GM13976 (cell line): ENCODE results near the gene ENAH.

Source experiments
- DNase-seq: peaks from one replicate; pipeline ENCODE4 v3.0.0; 2012; ENCODE audit warnings: low spot score
- CTCF ChIP-seq: IDR thresholded peaks from 2 replicates; pipeline ENCODE4 v1.5.1; 2012; ENCODE audit warnings: borderline replicate concordance, mild to moderate bottlenecking; ENCODE audit not compliant: insufficient read depth; ENCODE audit errors: extremely low read depth, missing control alignments, control extremely low read depth
- in situ Hi-C: fragments of 300-500 bp; cut with MboI; formaldehyde crosslinking; loops from one replicate; pipeline ENCODE4 v1.12.0; 2022; ENCODE audit warnings: low sequenced_read_pairs, mixed read lengths, inconsistent platforms; ENCODE audit not compliant: unreplicated experiment

The ENAH gene

GRCh38 chr1:225465793-225466517 lies 187.0 kb downstream of the ENAH start:
- no peak for DNase-seq
- in situ Hi-C loops = no loop called here
- TF ChIP-seq CTCF = no peak

GRCh38 chr1:225464851-225465792 lies 187.8 kb downstream of the ENAH start:
- no peak for TF ChIP-seq CTCF
- no peak for DNase-seq
- in situ Hi-C loops = no loop called here

GRCh38 chr1:225462714-225463574 lies 190.0 kb downstream of the ENAH start:
- in situ Hi-C loops = no loop called here
- TF ChIP-seq CTCF = no peak
- no peak for DNase-seq

GRCh38 chr1:225462429-225462713 lies 190.6 kb downstream of the ENAH start:
- in situ Hi-C loops = no loop called here
- no peak for TF ChIP-seq CTCF

DNA sequence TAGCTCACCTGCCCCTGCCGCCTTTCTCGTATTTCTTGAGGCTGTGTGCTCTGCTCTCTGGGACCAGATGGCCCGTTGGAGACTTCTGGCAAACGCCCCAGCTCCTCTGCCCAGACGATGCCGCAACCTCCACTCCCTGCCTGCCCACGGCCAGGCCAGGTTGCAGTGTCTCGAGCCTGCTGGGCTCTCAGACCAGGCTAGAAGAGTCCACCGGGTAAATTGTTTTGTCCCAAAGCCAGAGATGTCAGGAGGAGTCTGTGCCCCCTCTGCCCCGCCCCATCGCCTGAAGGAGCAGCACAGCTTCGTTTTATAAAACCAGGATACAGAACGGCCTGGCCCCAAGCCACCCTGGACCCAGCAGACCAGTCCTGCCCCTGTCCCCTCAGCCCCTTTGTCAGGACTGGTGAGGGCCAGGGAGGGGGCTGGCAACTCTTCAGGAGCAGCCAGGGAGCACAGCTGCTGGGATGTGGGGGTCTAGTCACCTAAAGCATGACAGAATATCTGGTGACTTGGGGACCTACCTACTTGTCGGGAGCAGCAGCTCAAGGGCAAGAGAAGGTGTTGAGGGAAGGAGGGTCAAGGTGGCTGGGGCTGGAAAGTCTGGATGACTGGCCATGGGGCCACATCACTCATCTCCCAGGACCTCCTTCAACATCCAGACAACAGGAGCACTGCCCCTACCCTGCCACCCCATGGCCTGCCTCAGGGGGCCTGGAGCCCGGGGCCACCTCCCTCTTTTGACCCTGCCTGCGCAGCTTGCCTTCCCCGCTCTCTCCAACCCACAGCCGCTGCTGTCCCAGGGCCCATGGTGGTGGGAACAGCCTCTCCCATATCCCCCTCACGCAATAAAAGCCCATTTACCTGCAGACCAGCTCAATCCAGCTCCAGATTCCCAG lies 191.1 kb downstream of the ENAH start:
- in situ Hi-C loops = no loop called here
- TF ChIP-seq CTCF = no peak
- no peak for DNase-seq

More at GRCh38 chr1:225462429-225462713, 190.6 kb downstream of the ENAH start:
- no peak for DNase-seq
